ENCODE data around the gene CDHR2.
A peak's percentile ranks its signal among the peaks of the same experiment; 100 is the strongest.

The CDHR2 gene

DNA sequence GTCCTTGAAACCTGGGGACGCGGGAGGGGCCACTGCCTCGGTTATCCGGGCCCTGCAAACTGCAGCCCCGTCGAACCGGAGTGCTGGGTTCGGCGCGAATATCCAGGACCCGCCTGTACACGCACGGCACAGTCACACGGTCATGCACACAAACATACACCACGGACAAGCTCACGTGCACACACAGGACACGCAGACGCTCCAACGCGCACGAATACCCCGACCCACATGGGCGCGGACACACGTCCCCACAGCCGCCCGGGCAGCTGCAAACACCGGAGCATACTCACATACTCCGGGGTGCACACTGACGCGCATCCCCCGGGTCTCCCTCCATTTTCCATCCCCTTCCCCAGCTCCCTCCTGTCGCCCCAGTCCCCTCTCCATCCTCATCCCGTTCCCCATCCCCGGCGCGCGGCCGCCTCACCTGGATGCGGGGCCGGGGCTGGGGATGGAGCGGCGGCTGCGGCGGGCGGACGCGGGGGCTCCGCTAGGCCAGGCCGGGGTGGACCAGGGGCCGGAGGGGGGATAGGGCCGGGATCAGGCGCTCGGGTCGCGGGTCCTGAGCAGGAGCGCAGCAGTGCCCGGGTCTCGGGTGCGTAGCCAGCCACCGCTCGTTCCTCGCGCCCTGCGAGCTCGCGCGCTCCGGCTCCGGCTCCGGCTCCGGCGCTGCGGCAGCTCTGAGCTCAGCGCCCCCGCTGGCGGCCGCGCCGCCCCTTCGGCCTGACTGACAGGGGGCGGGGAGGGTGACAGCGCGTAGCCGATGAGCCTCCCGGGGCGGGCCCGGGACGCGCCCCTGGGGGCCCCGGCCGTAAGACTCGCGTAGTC lies 80.9 kb downstream of the CDHR2 start, which contains the start of the genes EIF4E1B and SNCB:
Gene EIF4E1B (plus strand): TSS at position 823 of the 828 bp plus-strand sequence. CDS start 12,113 bp downstream, outside the sequence.
Gene SNCB (minus strand): TSS at position 682 of the 828 bp plus-strand sequence. CDS start 880 bp downstream, outside the sequence.
- intact Hi-C loops (cut with DNase I): no loop called here
- peak in 8 of 10 donors; percentile 46 to 97 (median 74) for DNase-seq

- intact Hi-C loops (cut with DNase I): no loop called here
- DNase-seq: no peak
Observed at GRCh38 chr5:176630681-176631222, 81.6 kb downstream of the CDHR2 start.

- no peak for DNase-seq
- intact Hi-C loops (cut with DNase I): no loop called here
Observed at GRCh38 chr5:176631383-176632200, 82.5 kb downstream of the CDHR2 start.

- intact Hi-C loops (cut with DNase I): no loop called here
- no peak for DNase-seq
Observed at GRCh38 chr5:176632745-176633144, 83.6 kb downstream of the CDHR2 start.

- intact Hi-C loops (cut with DNase I): no loop called here
- no peak for DNase-seq
Observed at GRCh38 chr5:176633598-176633997, 84.5 kb downstream of the CDHR2 start.

GRCh38 chr5:176636426-176636825 lies 87.3 kb downstream of the CDHR2 start:
- no peak for DNase-seq
- intact Hi-C loops (cut with DNase I): no loop called here

DNA sequence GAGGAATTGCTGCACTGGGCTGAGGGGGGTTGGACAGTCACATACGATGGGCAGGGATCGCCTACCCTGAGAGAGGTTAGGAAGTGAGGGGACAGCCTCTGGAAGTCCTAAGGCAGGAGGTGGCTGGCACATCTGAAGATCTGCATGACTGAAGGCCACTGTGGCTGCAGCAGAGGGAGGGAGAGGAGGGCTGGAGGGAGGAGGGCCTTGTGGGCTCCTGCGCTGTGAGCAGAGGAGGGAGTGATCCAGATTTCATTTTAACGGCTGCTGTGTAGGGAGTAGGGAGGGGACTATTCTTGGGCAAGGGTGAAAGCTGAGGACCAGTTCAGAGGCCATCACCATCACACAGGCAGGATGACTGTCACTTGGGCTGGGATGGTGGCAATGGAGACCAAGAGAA lies 88.4 kb downstream of the CDHR2 start:
- DNase-seq: no peak

DNA sequence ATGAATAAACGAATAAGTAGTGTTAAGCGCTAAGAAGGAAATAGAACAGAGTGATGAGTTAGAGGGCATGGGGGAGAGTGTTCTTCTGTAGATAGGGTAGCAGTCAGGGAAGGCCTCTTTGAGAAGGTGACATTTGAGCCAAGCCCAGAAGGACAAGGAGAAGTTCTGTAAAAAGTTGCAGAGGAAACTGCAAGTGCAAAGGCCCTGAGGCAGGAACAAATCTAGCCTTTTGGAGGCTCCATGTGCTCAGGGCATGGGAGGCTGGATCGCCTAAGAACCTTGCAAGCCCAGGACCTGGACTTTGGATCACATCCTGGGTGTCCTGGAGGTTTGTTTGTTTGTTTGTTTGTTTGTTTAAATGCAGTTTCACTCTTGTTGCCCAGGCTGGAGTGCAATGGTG lies 89.3 kb downstream of the CDHR2 start:
- DNase-seq: no peak
- intact Hi-C loops (cut with DNase I): no loop called here

More for the DNA sequence above, 88.4 kb downstream of the CDHR2 start:
- intact Hi-C loops (cut with DNase I): no loop called here

- no peak for DNase-seq
- intact Hi-C loops (cut with DNase I): no loop called here
Observed at GRCh38 chr5:176639208-176639607, 90.1 kb downstream of the CDHR2 start.

GRCh38 chr5:176639981-176640380 lies 90.8 kb downstream of the CDHR2 start:
- peak; percentile 43 to 96 (median 73) for DNase-seq
- intact Hi-C loops (cut with DNase I): no loop called here

- DNase-seq: no peak
- intact Hi-C loops (cut with DNase I): no loop called here
Observed at GRCh38 chr5:176640616-176641015, 91.5 kb downstream of the CDHR2 start.

DNA sequence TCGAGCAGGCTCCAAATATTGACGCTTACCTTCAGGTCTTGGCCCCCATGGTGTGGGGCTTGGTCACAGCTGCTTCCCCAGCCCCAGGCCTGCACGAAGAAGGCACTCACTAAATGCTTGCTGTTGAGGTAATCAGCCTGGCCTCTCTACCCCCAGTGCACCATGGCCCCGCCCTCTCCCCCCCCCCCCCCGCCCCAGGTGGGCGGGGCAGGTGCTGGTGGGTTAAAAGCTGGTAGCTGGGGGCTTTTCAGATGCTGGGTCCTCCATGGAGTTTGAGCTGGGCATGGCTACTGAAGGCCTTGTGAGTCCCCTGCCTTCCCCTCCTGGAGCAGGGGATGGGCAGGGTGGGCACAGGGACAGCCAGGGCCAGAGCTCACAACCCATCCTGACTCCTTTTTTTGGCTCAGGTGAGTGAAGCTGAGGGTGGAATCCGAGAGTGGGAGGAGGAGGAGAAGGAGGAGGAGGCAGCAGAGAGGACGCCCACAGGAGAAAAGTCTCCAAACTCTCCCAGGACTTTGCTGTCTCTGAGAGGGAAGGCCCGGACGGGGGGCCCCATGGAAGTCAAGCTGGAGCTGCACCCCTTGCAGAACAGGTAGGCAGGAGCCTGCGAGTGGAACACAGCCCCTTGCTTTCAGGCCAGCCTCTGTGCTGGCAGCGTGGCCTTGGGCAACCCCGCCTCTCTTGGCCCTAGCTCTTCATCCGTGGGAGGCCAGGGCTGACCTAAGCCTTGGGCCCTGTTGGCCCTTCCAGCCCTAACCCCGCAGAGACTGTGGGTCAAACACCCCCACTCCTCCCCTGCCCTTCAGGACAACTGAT lies 93.7 kb downstream of the CDHR2 start:
- peak in 1 of 10 donors; percentile 76 for DNase-seq
- intact Hi-C loops (cut with DNase I): no loop called here

GRCh38 chr5:176643491-176644219 lies 94.5 kb downstream of the CDHR2 start:
- intact Hi-C loops (cut with DNase I): no loop called here
- DNase-seq: peak in 1 of 10 donors; percentile 72

DNA sequence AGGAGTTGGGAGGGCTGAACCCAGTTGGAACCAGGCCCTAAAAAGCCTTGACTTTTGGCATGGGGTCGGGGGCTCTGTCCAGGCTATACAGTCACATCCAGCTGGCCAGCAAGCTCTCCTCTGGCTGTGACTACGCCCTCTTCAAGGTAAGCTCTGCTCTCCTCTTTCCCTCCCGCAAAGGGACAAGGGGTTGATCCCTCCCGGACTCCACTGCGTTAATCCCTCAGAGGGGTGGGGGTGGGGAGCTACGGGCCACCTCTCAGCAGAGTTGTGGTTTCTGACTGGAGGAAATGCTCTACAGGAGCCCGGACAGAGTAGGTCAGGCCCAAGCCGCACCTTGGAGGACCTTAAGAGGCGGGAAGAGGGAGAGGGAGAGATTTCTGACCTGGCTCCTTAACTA lies 95.2 kb downstream of the CDHR2 start:
- intact Hi-C loops (cut with DNase I): no loop called here
- no peak for DNase-seq

- intact Hi-C loops (cut with DNase I): no loop called here
- peak in 4 of 10 donors; percentile 48 to 90 (median 70) for DNase-seq
Observed at GRCh38 chr5:176644878-176645670, 95.9 kb downstream of the CDHR2 start.

Measured in posterior cingulate gyrus (tissue), 11 donors.